Effector memory CD4-positive, alpha-beta T cell (primary cell): ENCODE data around the gene CHST13.

Source experiments
- DNase-seq, 3 donors: peaks; one replicate each; pipeline ENCODE4 v3.0.0-alpha.2; 2020
- H3K27ac ChIP-seq: 2 replicates; pipeline ENCODE4 v1.7.0; 2013; ENCODE audit warnings: mild to moderate bottlenecking, low read length, moderate library complexity; ENCODE audit not compliant: insufficient read depth, poor library complexity, severe bottlenecking
- H3K27me3 ChIP-seq: replicated peaks from 2 replicates; pipeline ENCODE4 v1.7.0; 2013; ENCODE audit warnings: mild to moderate bottlenecking, low read length; ENCODE audit not compliant: insufficient read depth, control insufficient read depth, poor library complexity, severe bottlenecking
- H3K36me3 ChIP-seq: 2 replicates; pipeline ENCODE4 v1.7.0; 2013; ENCODE audit warnings: mild to moderate bottlenecking, low read length, moderate library complexity; ENCODE audit not compliant: control insufficient read depth, insufficient read depth
- H3K4me1 ChIP-seq: 2 replicates; pipeline ENCODE4 v1.7.0; 2013; ENCODE audit warnings: low read length, mild to moderate bottlenecking; ENCODE audit not compliant: control insufficient read depth, insufficient read depth, poor library complexity, severe bottlenecking
- H3K4me3 ChIP-seq: 2 replicates; pipeline ENCODE4 v1.7.0; 2013; ENCODE audit warnings: low read length, low read depth, mild to moderate bottlenecking; ENCODE audit not compliant: insufficient read depth, poor library complexity, severe bottlenecking
- H3K9me3 ChIP-seq: 2 replicates; pipeline ENCODE4 v1.7.0; 2013; ENCODE audit warnings: mild to moderate bottlenecking, low read length, moderate library complexity; ENCODE audit not compliant: control insufficient read depth

Gene CHST13

GRCh38 chr3:126516152-126516935 lies 7.6 kb upstream of the CHST13 start:
- Histone ChIP-seq H3K36me3 (no peaks in the 10 kb centered on the region), H3K9me3 (no peaks in the 10 kb centered on the region), H3K4me3 (no peak overlapping the region), H3K4me1 (no peaks in the 10 kb centered on the region), H3K27me3 (no peaks in the 10 kb centered on the region), H3K27ac (no peak overlapping the region)
- DNase-seq = no peak

GRCh38 chr3:126516936-126517290 lies 7.0 kb upstream of the CHST13 start:
- Histone ChIP-seq H3K9me3 (no peaks in the 10 kb centered on the region), H3K36me3 (no peaks in the 10 kb centered on the region), H3K4me1 (no peaks in the 10 kb centered on the region), H3K27ac (no peak overlapping the region), H3K4me3 (no peak overlapping the region), H3K27me3 (no peaks in the 10 kb centered on the region)
- DNase-seq = no peak

DNA sequence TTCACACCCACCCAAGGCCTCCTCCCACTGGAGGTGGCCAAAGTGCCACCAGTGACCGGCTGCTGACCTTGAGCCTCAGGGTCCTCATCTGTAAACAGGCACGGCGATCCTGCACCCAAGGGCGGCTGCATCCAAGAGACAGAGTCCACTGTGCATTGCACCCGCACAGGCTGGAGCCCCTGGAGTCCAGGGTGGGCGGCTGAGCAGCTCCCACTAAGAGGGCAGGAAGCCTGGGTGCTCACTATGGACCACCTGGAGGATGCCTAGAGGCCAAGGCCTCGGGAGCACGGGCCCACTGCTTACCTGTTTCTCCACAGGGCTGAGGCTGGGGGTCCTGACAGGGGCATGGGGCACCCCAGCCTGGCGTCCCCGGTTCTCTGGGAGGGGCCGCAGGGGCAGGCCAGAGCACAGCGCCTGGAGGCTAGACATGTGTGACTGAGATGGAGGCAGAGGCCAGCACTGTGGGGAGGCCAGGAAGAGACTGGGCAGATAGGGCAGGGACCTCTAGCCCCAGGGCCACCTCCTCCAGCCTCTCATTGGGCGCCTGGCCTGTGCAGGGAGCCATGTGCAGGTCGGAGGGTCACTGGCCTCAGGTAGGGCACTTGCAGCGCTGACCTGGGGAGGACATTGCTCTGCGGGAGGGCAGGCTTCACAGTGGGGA lies 6.5 kb upstream of the CHST13 start, which contains the start of gene UROC1:
Gene UROC1 (minus strand): TSS at position 483 of the 661 bp plus-strand sequence. CDS start 54 bp downstream, at position 429.
- Histone ChIP-seq H3K27ac (no peak within 1 kb of the TSS), H3K9me3 (no peaks in the 10 kb centered on the region), H3K4me3 (no peak within 1 kb of the TSS), H3K4me1 (no peaks in the 10 kb centered on the region), H3K36me3 (no peaks in the 10 kb centered on the region), H3K27me3 (no peaks in the 10 kb centered on the region)
- no peak for DNase-seq

- Histone ChIP-seq H3K36me3 (no peaks in the 10 kb centered on the region), H3K27me3 (no peaks in the 10 kb centered on the region)
Observed at GRCh38 chr3:126517986-126518778, 5.8 kb upstream of the CHST13 start.

GRCh38 chr3:126518779-126519177 lies 5.2 kb upstream of the CHST13 start:
- Histone ChIP-seq H3K4me3 (no peak overlapping the region), H3K27ac (no peak overlapping the region), H3K4me1 (no peaks in the 10 kb centered on the region), H3K36me3 (no peaks in the 10 kb centered on the region), H3K27me3 (no peaks in the 10 kb centered on the region), H3K9me3 (no peaks in the 10 kb centered on the region)
- no peak for DNase-seq

More at GRCh38 chr3:126517986-126518778, 5.8 kb upstream of the CHST13 start:
- Histone ChIP-seq H3K9me3 (no peaks in the 10 kb centered on the region), H3K4me1 (no peaks in the 10 kb centered on the region), H3K4me3 (no peak overlapping the region), H3K27ac (no peak overlapping the region)
- no peak for DNase-seq

GRCh38 chr3:126519506-126520455 lies 4.2 kb upstream of the CHST13 start:
- no peaks in the 10 kb centered on the region for H3K27me3 ChIP-seq
- H3K36me3 ChIP-seq = no peaks in the 10 kb centered on the region
- DNase-seq = no peak
- H3K4me1 ChIP-seq = no peaks in the 10 kb centered on the region
- H3K4me3 ChIP-seq = no peak overlapping the region
- H3K27ac ChIP-seq = no peak overlapping the region
- H3K9me3 ChIP-seq = no peaks in the 10 kb centered on the region

DNA sequence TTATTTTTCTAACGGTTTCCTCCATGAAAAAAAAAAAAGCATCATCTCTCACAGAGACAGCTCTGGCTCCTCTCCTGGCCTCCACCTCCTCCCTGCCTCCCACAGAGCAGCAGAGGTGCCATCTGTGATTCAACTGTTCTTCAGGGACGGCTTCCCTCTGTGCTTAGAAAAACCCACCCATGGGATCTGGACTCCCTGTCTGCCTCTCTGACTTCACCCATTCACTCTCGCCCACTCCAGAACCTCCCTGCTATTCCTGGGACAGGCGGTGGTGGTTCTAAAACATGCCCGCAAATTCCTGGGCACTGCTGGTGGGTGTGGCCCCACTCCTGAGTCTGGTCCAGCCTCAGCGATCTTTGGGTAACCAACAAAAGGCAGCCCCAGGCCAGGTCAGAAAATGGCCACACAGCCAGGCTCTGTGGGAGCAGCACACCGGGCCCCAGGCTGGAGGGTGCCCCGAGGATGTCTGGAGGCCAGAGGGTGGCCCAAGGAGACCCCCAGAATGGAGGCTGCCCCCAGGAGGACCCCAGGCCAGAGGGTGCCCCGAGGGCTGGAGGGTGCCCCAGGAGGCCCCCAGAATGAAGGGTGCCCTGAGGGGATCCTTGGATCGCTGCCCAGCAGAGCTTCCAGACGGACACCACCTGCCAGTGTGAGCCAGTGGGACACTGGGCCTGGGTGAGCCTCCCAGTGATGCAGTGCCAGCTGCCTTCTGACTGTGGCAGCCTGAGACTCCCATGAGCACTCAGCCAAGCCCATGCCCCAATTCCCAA lies 2.6 kb upstream of the CHST13 start:
- H3K27me3 ChIP-seq = no peaks in the 10 kb centered on the region
- no peaks in the 10 kb centered on the region for H3K4me1 ChIP-seq
- no peaks in the 10 kb centered on the region for H3K36me3 ChIP-seq
- H3K4me3 ChIP-seq = no peak overlapping the region
- DNase-seq = no peak
- H3K9me3 ChIP-seq = no peaks in the 10 kb centered on the region
- H3K27ac ChIP-seq = no peak overlapping the region

GRCh38 chr3:126522363-126522788 lies 1.6 kb upstream of the CHST13 start:
- H3K36me3 ChIP-seq = no peaks in the 10 kb centered on the region
- H3K27ac ChIP-seq = no peak overlapping the region
- H3K4me1 ChIP-seq = no peaks in the 10 kb centered on the region
- H3K4me3 ChIP-seq = no peak overlapping the region
- H3K27me3 ChIP-seq = no peaks in the 10 kb centered on the region
- peak in 1 of 3 donors; percentile 9 for DNase-seq
- H3K9me3 ChIP-seq = no peaks in the 10 kb centered on the region
